CD4-positive, alpha-beta memory T cell (primary cell): Measurements from ENCODE around the gene NAPEPLD. TPM values are rescaled to one million over a fixed set of nuclear protein-coding genes. Genes with fewer than 3 reads are reported as not detected.
"Not testable (repeated sequence)": the region's sequence is repeated elsewhere in the genome, so short reads cannot be mapped to it uniquely, and the experiment has no call there.

Experiments
- CTCF ChIA-PET: fragments of 350-600 bp; sonication (Branson Sonifier 250); formaldehyde crosslinking; loops from one replicate; lab custom pipeline; 2021; ENCODE audit warnings: inconsistent platforms; ENCODE audit not compliant: partially characterized antibody; lab: Charles Lee
- POLR2A ChIA-PET: fragments of 350-600 bp; sonication (Branson Sonifier 250); formaldehyde crosslinking; loops from one replicate; lab custom pipeline; 2021; ENCODE audit not compliant: partially characterized antibody; lab: Charles Lee
- DNase-seq, 5 donors: peaks; one replicate each; pipeline versions ENCODE4 v3.0.0 to v3.0.0-alpha.2; 2020 to 2022; ENCODE audit warnings: mixed read lengths in 1 of 5
- H3K27ac ChIP-seq: one replicate; pipeline ENCODE4 v1.7.0; 2013; ENCODE audit warnings: low read depth, low read length
- H3K27me3 ChIP-seq: 2 replicates; pipeline ENCODE4 v1.7.0; 2013; ENCODE audit warnings: mild to moderate bottlenecking, low read length, moderate library complexity; ENCODE audit not compliant: insufficient read depth
- H3K36me3 ChIP-seq: 2 replicates; pipeline ENCODE4 v1.7.0; 2013; ENCODE audit warnings: mild to moderate bottlenecking, low read length, moderate library complexity; ENCODE audit not compliant: insufficient read depth
- H3K4me1 ChIP-seq: 2 replicates; pipeline ENCODE4 v1.7.0; 2013; ENCODE audit warnings: mild to moderate bottlenecking, low read length, moderate library complexity; ENCODE audit not compliant: insufficient read depth
- H3K4me3 ChIP-seq, 2 donors: one replicate each; pipeline ENCODE4 v1.7.0; 2013; ENCODE audit warnings: low read length in 2 of 2, mild to moderate bottlenecking in 1 of 2
- H3K9me3 ChIP-seq, 2 donors: one replicate each; pipeline ENCODE4 v1.7.0; 2013; ENCODE audit warnings: low read length in 2 of 2, control low read depth in 1 of 2; ENCODE audit not compliant: control insufficient read depth in 1 of 2
- H3K27ac Mint-ChIP-seq, 7 donors: one replicate each; pipeline ENCODE4 v1.8.0; 2020 to 2021; ENCODE audit warnings: mixed read lengths in 7 of 7, mild to moderate bottlenecking in 6 of 7, inconsistent platforms in 3 of 7, moderate library complexity in 3 of 7
- H3K27me3 Mint-ChIP-seq, 2 donors: one replicate each; pipeline ENCODE4 v1.8.0; 2020 to 2021; ENCODE audit warnings: mixed read lengths in 2 of 2
- H3K36me3 Mint-ChIP-seq, 2 donors: one replicate each; pipeline ENCODE4 v1.8.0; 2020 to 2021; ENCODE audit warnings: mixed read lengths in 2 of 2, inconsistent platforms in 1 of 2, mild to moderate bottlenecking in 1 of 2
- H3K4me1 Mint-ChIP-seq, 4 donors: one replicate each; pipeline ENCODE4 v1.8.0; 2020 to 2021; ENCODE audit warnings: mixed read lengths in 4 of 4, mild to moderate bottlenecking in 1 of 4
- H3K4me3 Mint-ChIP-seq, 8 donors: one replicate each; pipeline ENCODE4 v1.8.0; 2020 to 2021; ENCODE audit warnings: mixed read lengths in 8 of 8, mild to moderate bottlenecking in 7 of 8, moderate library complexity in 6 of 8, inconsistent platforms in 3 of 8
- H3K9me3 Mint-ChIP-seq, 8 donors: one replicate each; pipeline ENCODE4 v1.8.0; 2020 to 2021; ENCODE audit warnings: mixed read lengths in 8 of 8, mild to moderate bottlenecking in 5 of 8, inconsistent platforms in 3 of 8, moderate library complexity in 1 of 8
- intact Hi-C: fragments of 100-400 bp; cut with micrococcal nuclease; formaldehyde crosslinking; loops from one replicate; pipeline ENCODE4 v1.15.1; 2023
- polyA plus RNA-seq, 2 donors: library from polyadenylated mRNA; unstranded; fragments of 300-500 nt; fragmentation: Illumina TruSeq; gene quantifications; one replicate each; pipeline ENCODE4 v1.2.3, GENCODE V29; 2021
- total RNA-seq, 2 experiments: library from RNA; stranded (reverse); gene quantifications; one replicate each; pipeline ENCODE4 v1.2.3, GENCODE V29; 2021

Gene NAPEPLD
- total and polyA plus RNA-seq, 4 experiments from 2014 or later, result 2.1 to 22.2 (median 16.6) TPM

- Mint-ChIP-seq H3K4me3 (no peak overlapping the region), H3K4me1 (peaks cover 0 to 8% (median 4%) of the 10 kb centered on the region in 4 donors), H3K36me3 (peaks cover 61 to 63% of the 10 kb centered on the region in 2 donors), H3K9me3 (peaks cover 0 to 37% (median 9%) of the 10 kb centered on the region in 8 donors), H3K27me3 (no peaks in the 10 kb centered on the region), H3K27ac (peak overlapping the region in 1 of 7 donors; percentile 24)
- Histone ChIP-seq H3K9me3 (no peaks in the 10 kb centered on the region), H3K4me1 (no peaks in the 10 kb centered on the region), H3K27ac (no peak overlapping the region), H3K27me3 (no peaks in the 10 kb centered on the region), H3K36me3 (no peaks in the 10 kb centered on the region), H3K4me3 (no peak overlapping the region)
- ChIA-PET POLR2A (no interaction called here), CTCF (no interaction called here)
- DNase-seq, result no peak
- intact Hi-C loops, result no loop called here
Observed at GRCh38 chr7:103113164-103113563, 35.7 kb downstream of the NAPEPLD start.

- H3K4me1 ChIP-seq, H3K36me3 ChIP-seq, H3K27ac ChIP-seq, H3K27ac Mint-ChIP-seq, H3K9me3 ChIP-seq, H3K27me3 Mint-ChIP-seq, H3K4me1 Mint-ChIP-seq, DNase-seq, H3K27me3 ChIP-seq, CTCF ChIA-PET, intact Hi-C loops, POLR2A ChIA-PET, H3K4me3 ChIP-seq, H3K4me3 Mint-ChIP-seq: not testable (repeated sequence)
- H3K9me3 Mint-ChIP-seq, result peaks cover 0 to 27% (median 7%) of the 10 kb centered on the region in 8 donors
- H3K36me3 Mint-ChIP-seq, result peaks cover 59 to 62% of the 10 kb centered on the region in 2 donors
Observed at GRCh38 chr7:103106703-103107070, 42.2 kb downstream of the NAPEPLD start.

GRCh38 chr7:103106005-103106702, 42.7 kb downstream of the NAPEPLD start:
- intact Hi-C loops, result no loop called here
- H3K4me3 Mint-ChIP-seq, result no peak overlapping the region
- H3K4me1 ChIP-seq, result no peaks in the 10 kb centered on the region
- peaks cover 0 to 21% (median 7%) of the 10 kb centered on the region in 8 donors for H3K9me3 Mint-ChIP-seq
- no peaks in the 10 kb centered on the region for H3K27me3 Mint-ChIP-seq
- no peaks in the 10 kb centered on the region for H3K27me3 ChIP-seq
- ChIA-PET CTCF (interaction anchor here (0.7 kb wide), 1 partner anchor 22 kb away, joined by 3 read pairs; no protein-coding TSS in a partner anchor), POLR2A (no interaction called here)
- no peak overlapping the region for H3K27ac ChIP-seq
- H3K9me3 ChIP-seq, result no peaks in the 10 kb centered on the region
- no peak overlapping the region for H3K4me3 ChIP-seq
- H3K36me3 ChIP-seq, result peaks cover 4% of the 10 kb centered on the region
- H3K36me3 Mint-ChIP-seq, result peaks cover 53 to 60% of the 10 kb centered on the region in 2 donors
- no peak for DNase-seq
- H3K27ac Mint-ChIP-seq, result no peak overlapping the region
- H3K4me1 Mint-ChIP-seq, result peaks cover 0 to 7% (median 4%) of the 10 kb centered on the region in 4 donors

GRCh38 chr7:103101543-103101942, 47.4 kb downstream of the NAPEPLD start:
- peak overlapping the region in 1 of 7 donors; percentile 75 for H3K27ac Mint-ChIP-seq
- no peak overlapping the region for H3K4me3 Mint-ChIP-seq
- Histone ChIP-seq H3K4me1 (no peaks in the 10 kb centered on the region), H3K36me3 (peaks cover 4% of the 10 kb centered on the region), H3K27ac (no peak overlapping the region), H3K4me3 (no peak overlapping the region), H3K9me3 (no peaks in the 10 kb centered on the region), H3K27me3 (no peaks in the 10 kb centered on the region)
- intact Hi-C loops, result no loop called here
- POLR2A ChIA-PET, result no interaction called here
- CTCF ChIA-PET, result no interaction called here
- H3K4me1 Mint-ChIP-seq, result peaks cover 0 to 3% (median under 1%) of the 10 kb centered on the region in 4 donors
- H3K27me3 Mint-ChIP-seq, result no peaks in the 10 kb centered on the region
- peaks cover 23 to 45% of the 10 kb centered on the region in 2 donors for H3K36me3 Mint-ChIP-seq
- no peaks in the 10 kb centered on the region for H3K9me3 Mint-ChIP-seq
- DNase-seq, result no peak

- CTCF ChIA-PET, result no interaction called here
Observed at GRCh38 chr7:103100348-103100747, 48.6 kb downstream of the NAPEPLD start.

GRCh38 chr7:103097041-103097440, 51.9 kb downstream of the NAPEPLD start:
- no peaks in the 10 kb centered on the region for H3K9me3 ChIP-seq
- peaks cover 0 to 4% (median 0%) of the 10 kb centered on the region in 8 donors for H3K9me3 Mint-ChIP-seq
- no peak overlapping the region for H3K4me3 ChIP-seq
- H3K36me3 Mint-ChIP-seq, result peaks cover 31 to 54% of the 10 kb centered on the region in 2 donors
- ChIA-PET POLR2A (interaction anchor here (1.7 kb wide), 1 partner anchor 22 kb away, joined by 7 read pairs; the partner anchor contains the start of genes ARMC10 and FBXL13), CTCF (interaction anchor here (1.3 kb wide), 1 partner anchor 17 kb away, joined by 3 read pairs; no protein-coding TSS in a partner anchor)
- peaks cover 0 to 3% (median under 1%) of the 10 kb centered on the region in 4 donors for H3K4me1 Mint-ChIP-seq
- no peak overlapping the region for H3K4me3 Mint-ChIP-seq
- peaks cover 6% of the 10 kb centered on the region for H3K36me3 ChIP-seq
- no peak for DNase-seq
- H3K27me3 Mint-ChIP-seq, result no peaks in the 10 kb centered on the region
- no peaks in the 10 kb centered on the region for H3K27me3 ChIP-seq
- H3K4me1 ChIP-seq, result no peaks in the 10 kb centered on the region
- intact Hi-C loops, result no loop called here
- H3K27ac Mint-ChIP-seq, result no peak overlapping the region
- no peak overlapping the region for H3K27ac ChIP-seq

More at GRCh38 chr7:103100348-103100747, 48.6 kb downstream of the NAPEPLD start:
- peaks cover 27 to 47% of the 10 kb centered on the region in 2 donors for H3K36me3 Mint-ChIP-seq
- H3K27me3 Mint-ChIP-seq, result no peaks in the 10 kb centered on the region
- no peaks in the 10 kb centered on the region for H3K9me3 ChIP-seq
- DNase-seq, result no peak
- H3K4me3 Mint-ChIP-seq, result no peak overlapping the region
- H3K4me3 ChIP-seq, result no peak overlapping the region
- POLR2A ChIA-PET, result no interaction called here
- peaks cover 0 to 4% (median 0%) of the 10 kb centered on the region in 8 donors for H3K9me3 Mint-ChIP-seq
- intact Hi-C loops, result no loop called here
- no peaks in the 10 kb centered on the region for H3K4me1 ChIP-seq
- no peaks in the 10 kb centered on the region for H3K27me3 ChIP-seq
- H3K36me3 ChIP-seq, result peaks cover 4% of the 10 kb centered on the region
- peak overlapping the region in 2 of 7 donors; percentile 4 to 5 for H3K27ac Mint-ChIP-seq
- no peak overlapping the region for H3K27ac ChIP-seq
- H3K4me1 Mint-ChIP-seq, result peaks cover 0 to 3% (median under 1%) of the 10 kb centered on the region in 4 donors

GRCh38 chr7:103095558-103095957, 53.3 kb downstream of the NAPEPLD start:
- H3K27me3 Mint-ChIP-seq, DNase-seq, POLR2A ChIA-PET, H3K27ac ChIP-seq, H3K9me3 ChIP-seq, H3K4me3 ChIP-seq, H3K27ac Mint-ChIP-seq, H3K36me3 ChIP-seq, H3K4me3 Mint-ChIP-seq, H3K4me1 Mint-ChIP-seq, CTCF ChIA-PET, H3K4me1 ChIP-seq, H3K27me3 ChIP-seq, H3K9me3 Mint-ChIP-seq, intact Hi-C loops: not testable (repeated sequence)
- H3K36me3 Mint-ChIP-seq, result peaks cover 39 to 52% of the 10 kb centered on the region in 2 donors
